NCI-H2081 (cell line): Measurements from ENCODE around the gene TRIM33.
A peak's percentile ranks its signal among the peaks of the same experiment; 100 is the strongest.
"Not testable (repeated sequence)": the region's sequence is repeated elsewhere in the genome, so short reads cannot be mapped to it uniquely, and the experiment has no call there.

Source experiments
- DNase-seq, 2 experiments: peaks; one replicate each; lab custom pipeline; 2025; lab: John Stamatoyannopoulos, UW

The TRIM33 gene

DNA sequence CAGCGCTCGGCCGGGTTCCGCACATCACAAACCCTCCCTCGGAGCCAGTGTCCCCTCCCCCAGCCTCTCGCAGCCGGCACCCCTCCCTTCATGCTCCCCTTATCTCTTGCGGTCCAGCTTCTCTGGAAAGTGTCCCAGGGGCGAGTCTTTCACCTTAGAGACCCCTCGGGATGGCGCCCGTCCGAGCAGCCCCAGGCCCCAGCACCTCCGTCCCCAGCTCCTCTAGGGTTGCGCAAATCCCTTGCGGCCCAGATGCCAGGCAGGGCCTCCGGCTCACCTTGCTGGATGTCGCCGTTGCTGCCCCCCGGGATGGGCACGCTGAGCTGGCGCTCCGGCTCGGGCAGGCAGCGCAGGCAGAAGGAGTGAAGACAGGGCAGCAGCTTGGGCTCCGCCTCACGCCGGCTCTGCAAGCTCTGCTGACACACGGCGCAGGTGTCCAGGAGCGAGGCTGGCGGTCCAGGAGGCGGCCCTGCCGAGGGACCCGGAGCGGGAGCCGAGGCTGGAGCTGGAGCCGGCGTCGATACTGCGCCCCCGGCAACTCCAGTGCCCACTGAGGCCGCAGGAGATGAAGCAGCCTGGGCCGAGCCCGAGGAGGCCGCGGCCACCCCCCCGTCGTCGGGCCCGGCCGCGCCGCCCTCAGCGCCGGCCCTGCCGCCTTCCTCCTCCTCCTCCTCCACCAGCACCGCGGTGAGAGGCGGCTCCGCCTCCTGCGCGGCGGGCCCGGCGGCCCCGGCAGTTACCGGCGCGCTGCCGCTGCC lies 550 bp downstream of the TRIM33 start:
- DNase-seq: peak; percentile 6 to 28

DNA sequence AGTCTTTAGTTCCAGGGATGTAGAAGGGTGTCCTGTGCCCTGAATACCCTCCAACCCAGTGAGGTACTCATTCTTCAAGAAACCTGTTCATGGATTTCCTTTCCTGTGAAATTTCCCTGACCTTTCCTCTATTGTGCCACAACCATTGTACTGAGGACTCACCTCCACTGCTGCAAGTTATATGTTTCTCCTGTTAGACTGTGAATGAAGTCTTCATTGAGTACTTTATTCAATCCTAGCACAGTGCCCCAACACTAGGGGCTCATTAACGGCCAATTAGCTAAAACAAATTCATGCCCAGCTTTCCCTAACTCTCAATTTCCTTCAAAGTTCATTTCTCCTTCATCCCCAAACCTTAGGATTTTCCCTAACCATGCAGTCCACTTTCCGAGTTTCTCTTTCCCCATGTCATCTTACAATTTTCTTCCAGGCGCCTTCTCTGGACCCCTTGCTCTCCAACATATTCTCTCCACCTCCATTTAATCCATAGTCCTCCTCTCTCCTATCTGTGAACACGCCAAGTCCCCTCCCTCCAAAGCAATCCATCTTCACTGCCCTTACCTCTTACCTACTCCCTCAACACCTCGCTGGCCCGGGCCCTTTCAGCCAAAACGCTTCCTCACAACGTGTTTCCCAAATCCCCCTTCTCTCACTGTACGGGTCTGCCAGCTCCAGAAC lies 1.3 kb downstream of the TRIM33 start:
- DNase-seq: no peak

DNA sequence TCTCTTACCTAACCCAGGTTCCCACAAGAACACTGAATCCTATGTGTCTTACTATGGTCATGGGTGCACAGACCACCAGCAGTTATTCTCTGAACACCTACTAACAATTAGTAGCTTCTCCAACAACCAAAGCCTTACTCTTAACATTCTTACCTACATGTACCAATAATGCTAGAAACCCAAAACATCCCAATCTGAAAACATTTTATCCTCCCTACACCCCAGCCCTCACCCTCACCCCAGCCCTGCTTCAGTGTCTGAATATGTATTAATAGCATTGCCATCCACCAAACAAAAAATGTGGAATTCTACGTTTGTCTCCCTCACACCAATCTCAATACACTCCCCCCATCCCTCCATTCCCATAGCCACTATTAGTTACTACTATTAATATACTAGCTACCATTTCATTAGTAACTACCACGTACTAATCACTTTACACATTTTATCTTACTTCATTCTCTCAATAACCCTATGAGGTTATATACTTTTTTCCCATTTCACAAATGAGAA lies 2.6 kb downstream of the TRIM33 start:
- no peak for DNase-seq

DNA sequence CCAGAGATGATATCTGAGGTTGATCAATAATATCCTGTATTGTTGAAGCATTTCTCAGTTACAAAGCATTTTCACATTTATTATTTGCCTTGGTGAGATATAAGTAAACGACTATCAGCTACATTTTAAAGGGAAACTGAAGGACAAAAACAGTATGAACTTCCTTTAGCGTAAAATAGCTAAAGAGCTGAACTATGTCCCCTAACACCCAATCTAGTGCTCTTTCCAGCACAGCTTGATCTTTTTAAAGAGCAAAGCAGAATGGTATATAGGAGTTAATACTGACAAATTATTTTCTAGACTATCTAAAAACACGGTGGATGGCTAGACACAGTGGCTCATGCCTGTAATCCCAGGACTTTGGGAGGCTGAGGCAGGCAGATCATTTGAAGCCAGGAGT lies 3.5 kb downstream of the TRIM33 start:
- DNase-seq: no peak

DNA sequence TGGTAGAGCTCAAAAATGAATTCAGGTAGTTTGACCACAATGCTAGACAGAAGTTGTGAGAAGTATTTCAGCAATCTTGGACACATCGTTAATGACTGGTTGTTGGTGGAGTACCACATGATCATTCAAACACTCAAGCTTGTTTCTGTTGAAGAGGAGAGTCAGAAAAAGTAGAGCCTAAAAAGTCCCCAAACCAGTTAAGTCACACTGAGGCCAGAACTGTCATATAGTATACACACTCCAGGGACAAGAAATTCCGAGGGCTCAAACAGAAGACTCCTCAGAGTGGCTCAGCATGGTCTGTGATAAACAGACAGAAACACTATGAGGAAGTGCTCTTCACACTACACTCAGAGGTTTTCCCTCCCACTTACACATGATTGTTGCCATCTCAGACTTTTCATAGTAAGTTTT lies 5.8 kb downstream of the TRIM33 start:
- no peak for DNase-seq

DNA sequence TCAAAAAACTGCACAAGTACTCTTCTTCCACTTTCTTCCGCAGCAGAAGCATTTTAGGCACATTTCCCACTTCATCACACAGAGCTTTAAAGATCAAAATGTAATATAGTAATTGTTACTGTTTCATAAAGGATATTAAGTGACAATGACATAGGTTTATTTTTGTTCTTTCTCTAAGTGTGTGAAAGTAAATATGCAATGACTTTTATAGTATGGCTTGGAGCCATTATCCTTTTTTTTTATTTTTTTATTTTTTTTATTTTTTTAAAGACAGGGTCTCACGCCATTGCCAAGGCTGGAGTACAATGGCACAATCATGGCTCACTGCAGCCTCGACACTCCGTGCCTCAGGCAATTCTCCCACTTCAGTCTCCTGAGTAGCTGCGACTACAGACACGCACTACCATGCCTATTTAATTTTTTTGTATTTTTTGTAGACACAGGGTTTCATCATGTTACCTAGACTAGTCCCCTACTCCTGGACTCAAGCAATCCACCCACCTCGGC lies 7.0 kb downstream of the TRIM33 start:
- DNase-seq: no peak

DNA sequence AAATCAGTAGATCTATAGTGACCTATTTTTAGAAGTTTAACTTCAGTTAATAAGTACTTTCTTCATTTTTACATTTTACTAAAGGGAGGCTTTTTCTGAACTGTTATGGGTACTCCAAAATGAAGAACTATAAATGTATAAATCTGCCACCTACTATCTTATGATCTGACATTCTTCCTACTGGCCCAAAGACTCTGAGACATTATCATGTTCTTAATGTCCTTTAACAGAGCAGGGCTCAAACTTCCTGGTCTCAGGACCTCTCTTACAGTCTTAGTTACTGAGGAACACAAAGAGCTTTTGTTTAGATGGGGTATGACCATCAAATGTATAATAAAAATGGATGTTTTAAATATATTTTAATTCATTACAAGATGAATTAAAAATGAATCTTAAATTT lies 8.9 kb downstream of the TRIM33 start:
- no peak for DNase-seq

DNA sequence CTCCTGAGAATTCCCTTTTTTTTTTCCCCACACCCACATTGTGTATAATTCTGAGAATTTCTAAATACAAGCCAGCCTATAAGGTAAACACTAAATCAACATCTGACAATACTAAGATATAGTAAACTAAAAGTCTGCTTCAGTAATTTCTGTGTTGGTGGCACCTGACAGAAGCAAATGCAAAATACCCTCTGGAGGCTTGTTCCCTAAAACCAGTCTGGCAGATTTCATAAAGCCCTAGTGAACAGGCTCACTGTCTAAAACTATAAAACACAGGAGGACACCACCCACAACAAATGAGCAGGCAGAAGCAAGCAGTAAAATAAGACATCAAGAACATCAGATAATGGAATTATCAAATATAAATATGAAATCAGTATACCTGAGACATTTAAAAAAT lies 11.5 kb downstream of the TRIM33 start:
- DNase-seq: no peak

DNA sequence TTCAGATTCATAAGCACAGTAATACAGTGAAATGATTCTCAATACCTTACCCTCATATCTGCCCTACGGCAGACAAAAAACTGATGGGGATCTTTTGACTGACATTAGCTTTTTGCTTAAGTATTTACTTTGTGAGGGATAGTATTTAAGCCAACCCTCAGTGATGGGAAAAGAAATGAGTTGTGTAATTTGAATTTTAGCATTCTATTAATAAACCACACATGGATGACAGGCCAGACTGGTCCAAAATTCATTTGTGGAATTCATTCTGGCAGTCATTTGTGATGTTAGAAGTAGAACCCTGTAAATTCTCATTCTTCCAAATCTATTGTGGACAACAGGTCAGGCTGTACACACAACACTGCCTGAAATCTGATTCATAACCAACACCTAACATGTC lies 14.9 kb downstream of the TRIM33 start:
- DNase-seq: no peak

DNA sequence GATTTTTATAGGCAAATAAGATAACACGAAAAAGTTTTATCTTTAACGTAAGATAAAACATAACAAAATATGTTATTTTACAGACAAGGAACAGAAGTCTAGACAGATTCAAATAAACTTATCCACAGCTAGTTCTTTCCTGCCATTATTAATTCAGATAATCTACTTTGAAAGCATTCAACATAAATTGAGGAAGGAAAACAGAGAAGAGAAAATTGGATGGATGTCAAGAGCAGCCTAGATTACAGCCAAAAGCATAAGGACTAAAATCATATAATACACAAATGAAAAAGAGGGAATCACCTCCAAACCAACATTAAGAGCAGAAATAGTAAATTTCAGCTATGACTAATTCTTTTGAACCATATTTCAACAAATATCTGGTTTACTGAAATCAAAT lies 15.5 kb downstream of the TRIM33 start:
- DNase-seq: no peak

DNA sequence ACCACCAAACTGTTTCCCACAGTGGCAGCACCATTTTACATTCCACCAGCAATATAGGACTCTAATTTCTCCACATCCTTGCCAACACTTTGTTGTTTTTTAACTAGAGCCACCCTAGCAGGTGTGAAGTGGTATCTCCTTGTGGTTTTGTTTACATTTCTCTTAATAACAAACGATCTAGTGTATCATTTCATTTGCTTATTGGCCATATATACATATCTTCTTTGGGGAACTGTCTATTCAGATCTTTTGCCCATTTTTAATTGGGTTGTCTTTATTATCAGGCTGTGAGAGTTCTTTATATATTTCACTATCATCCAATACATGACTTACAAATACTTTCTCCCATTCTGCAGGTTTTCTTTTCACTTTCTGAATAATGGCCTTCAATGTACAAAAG lies 18.0 kb downstream of the TRIM33 start:
- DNase-seq: no peak

DNA sequence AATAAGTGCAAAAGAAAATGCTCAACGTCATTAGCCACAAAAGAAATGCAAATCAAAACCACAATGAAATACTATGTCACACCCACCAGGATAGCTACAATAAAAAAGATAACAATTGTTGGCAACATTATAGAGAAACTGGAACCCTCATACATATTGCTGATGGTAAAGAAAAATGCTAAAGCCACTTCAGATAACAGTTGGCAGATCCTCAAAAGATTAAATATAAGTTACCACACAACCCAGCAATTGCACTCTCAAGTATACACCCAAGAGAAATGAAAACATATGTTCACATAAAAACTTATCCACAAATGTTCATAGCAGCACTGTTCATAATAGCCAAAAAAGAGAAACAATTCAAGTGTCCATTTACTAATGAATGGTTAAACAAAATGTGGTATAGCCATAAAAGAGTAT lies 20.7 kb downstream of the TRIM33 start:
- no peak for DNase-seq

DNA sequence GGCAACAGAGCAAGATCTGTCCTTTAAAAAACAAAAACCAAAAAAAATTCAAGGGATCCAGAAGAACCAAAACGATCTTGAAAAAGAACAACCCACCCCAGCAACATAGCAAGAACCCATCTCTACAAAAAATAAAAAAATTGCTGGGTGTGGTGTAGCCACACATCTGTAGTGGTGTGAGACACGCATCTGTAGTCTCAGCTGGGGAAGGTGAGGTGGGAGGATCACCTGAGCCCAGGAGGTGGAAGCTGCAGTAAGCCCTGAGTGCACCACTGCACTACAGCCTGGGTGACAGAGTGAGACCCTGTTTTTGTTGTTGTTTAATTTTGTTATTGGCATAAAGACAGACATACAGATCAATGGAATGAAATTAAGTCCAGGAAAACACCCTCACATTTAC lies 22.3 kb downstream of the TRIM33 start:
- DNase-seq: no peak

DNA sequence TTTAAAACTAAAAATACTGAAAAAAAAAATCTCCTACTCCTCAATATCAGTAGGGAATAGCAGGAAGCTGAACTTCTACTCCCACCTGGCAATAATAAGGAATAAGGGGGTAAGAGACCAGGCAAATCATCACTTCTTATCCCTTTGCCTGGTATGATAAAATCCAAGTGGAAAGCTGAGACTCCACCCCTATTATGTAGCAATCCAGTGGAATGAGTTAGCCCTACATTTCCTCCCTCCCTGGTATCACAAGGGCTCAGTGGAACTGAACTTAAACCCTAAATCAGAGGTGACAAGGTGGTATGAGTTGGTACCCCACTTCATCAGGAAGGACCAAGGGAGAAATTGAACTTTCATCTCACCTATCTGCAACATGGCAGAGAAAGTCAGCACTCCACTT lies 25.7 kb downstream of the TRIM33 start:
- no peak for DNase-seq

DNA sequence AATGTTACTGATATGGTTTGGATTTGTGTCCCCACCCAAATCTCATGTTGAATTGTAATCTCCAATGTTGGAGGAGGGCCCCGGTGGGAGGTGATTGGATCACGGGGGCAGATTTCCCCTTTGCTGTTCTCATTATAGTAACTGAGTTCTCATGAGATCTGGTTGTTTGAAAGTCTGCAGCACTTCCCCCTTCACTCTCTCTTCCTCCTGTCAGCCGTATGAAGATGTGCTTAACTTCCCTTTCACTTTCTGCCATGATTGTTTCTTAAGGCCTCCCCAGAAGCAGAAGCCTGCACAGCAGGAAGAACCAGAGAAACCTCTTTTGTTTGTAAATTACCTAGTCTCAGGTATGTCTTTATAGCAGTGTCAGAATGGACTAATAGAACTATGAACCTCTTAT lies 28.4 kb downstream of the TRIM33 start:
- DNase-seq: no peak

DNA sequence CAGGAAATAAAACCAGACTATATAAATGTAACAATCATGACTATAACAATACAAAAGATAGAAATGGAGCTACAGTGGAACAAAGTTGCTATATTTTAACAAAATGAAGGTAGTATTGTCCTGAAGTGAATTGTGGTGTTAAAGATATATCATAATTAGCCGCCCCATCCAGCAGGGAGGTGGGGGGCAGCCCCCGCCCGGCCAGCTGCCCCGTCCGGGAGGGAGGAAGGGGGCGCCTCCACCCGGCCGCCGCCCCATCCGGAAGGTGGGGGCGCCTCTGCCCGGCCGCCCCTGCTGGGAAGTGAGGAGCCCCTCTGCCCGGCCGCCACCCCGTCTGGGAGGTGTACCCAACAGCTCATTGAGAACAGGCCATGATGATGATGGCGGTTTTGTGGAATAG lies 31.4 kb downstream of the TRIM33 start:
- not testable (repeated sequence) for DNase-seq

DNA sequence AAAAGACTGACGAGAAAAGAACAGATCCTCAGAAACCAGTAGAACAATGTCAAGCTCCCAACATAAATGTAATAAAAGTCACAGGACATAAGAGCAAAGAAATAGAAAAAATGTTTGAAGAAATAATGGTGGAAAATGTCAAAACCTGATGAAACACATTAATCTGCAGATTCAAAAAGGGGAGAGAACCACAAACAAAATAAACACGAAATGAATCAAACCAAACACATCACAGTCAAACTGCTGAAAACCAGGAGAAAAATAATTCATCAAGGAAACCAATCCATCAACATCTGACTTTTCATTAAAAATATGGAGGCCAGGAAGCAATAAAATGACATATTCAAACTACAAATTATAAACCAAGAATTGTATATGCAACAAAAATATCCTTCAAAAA lies 31.9 kb downstream of the TRIM33 start:
- DNase-seq: no peak

DNA sequence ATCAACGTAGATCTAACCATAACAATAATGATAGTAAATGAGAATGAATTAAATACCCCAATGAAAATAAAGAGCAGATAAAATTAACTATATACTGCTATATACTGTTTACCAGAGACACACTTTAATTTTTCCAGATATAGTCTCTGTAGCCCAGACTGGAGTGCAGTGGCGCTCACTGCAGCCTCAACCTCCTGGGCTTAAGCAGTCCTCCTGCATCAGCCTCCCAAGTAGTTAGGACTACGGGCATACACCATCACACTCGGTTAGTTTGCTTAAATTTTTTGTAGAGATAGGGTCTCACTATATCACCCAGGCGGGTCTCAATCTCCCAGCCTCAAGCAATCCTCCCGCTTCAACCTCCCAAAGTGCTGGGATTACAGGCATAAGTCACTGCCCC lies 37.2 kb downstream of the TRIM33 start:
- DNase-seq: no peak

DNA sequence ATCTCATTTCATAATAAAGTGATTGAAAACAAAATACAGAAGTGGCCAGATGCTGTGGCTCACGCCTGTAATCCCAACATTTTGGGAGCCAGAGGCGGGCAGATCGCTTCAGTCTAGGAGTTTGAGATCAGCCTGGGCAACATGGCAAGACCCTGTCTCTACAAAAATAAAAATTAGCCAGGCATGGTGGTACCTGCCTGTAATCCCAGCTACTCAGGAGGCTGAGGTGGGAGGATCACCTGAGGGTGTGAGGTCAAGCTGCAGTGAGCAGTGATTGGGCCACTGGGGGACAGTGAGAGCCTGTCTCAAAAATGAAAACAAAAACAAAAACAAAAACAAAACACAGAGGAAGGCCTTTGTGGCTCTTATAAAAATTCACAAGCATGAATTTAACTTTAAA lies 38.6 kb downstream of the TRIM33 start:
- DNase-seq: no peak

DNA sequence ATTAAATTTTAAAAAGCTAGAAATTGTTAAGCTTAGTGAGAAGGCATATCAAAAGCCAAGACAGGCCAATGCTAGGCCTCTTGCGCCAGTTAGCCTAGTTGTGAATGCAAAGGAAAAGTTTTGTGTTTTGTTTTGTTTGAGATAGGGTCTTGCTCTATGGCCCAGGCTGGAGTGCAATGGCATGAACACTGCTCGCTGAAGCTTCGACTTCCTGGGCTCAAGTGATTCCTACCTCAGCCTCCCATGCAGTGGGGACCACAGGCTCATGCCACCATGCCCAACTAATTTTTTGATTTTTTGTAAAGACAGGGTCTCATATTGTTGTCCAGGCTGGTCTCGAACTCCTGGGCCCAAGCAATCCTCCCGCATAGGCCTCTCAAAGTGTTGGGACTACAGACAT lies 40.3 kb downstream of the TRIM33 start:
- no peak for DNase-seq

DNA sequence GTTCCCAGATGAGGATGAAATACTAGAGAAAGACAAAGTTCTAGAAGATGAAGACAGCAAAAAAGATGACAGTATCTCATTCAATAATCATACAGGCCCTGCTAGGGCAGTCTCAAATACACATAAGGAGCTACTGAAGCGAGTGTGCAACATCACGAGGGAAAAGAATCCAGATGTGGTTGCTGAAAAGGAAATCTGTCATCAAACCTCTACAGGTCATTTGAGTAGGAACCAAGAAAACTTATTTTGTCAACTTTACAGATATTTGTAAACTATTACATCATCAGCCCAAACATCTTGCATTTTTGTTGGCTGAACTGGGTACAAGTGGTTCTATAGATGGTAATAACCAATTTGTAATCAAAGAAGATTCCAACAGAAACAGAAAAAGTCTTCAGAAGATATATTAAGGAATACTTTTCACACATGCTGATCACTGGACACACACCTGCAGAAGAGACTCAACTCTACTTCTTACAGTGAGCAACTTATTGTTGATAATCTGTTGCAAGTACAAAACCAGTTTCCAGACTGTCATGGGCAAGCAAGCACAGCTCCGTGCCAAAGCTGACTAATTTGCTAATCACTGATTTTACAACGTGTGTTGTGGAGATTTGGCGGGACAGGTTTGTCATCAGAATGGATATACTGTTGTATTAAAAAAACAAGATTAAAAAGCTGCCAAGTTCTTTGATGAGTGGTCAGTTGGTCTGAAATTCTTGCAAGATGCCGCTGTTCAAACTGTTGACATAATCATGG lies 42.1 kb downstream of the TRIM33 start:
- no peak for DNase-seq

DNA sequence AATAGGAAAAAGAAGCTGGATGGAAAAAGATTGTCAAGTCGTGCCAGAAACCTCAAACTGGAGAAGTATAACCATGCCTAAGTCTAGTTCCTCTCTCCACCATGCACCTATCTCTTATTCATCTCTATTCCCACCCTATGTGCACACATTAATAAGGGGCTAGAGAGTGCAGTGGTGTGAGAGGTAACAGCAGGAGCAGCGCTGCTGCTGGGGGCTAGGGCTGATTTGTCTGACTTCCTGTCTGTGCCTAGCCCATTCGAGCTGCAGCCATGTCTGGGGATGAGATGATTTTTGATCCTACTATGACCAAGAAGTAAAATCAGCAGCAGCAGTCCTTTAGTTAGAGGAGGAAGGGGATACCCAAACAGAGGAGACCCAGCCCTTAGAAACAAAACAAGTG lies 43.0 kb downstream of the TRIM33 start:
- DNase-seq: no peak

DNA sequence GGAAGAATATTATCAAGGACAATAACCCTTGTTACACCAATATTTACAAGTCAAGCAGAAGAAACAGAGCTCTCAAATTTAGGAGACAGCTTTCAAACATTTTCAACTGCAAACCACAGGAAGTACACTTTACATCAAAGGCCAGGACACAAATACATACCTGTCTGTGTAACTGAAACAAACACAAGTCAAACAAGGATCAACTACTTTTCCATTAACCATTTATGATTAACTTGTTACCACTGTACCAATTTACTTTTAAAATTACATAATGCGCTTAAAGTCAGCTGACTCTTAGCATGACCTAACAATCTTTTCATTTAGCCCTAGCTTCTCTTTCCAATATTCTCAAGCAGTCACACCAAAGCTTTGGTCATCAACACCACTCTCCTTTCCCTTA lies 43.5 kb downstream of the TRIM33 start:
- DNase-seq: no peak
